ENCODE data around the gene PRR3.
A peak's percentile ranks its signal among the peaks of the same experiment; 100 is the strongest.

DNA sequence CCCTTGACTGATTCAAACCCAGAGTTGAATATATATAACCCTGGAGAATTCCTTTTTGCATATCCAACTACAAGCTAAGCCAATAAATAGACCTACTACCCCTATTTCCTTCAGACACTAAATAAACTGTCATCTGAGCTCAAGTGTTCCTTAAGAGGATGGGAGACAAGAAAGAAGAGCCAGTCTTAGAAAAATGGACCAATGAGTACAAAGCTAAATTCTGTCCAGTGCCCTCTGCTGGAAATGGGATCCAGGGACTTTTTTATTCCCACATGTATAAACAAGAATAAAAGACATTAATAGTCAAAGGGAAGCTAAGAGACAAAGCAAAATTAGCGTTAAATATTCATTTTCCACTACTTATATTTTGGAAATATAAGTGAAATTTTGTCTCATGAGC lies 55.1 kb downstream of the PRR3 start:
- TF ChIP-seq, protein P1, sequence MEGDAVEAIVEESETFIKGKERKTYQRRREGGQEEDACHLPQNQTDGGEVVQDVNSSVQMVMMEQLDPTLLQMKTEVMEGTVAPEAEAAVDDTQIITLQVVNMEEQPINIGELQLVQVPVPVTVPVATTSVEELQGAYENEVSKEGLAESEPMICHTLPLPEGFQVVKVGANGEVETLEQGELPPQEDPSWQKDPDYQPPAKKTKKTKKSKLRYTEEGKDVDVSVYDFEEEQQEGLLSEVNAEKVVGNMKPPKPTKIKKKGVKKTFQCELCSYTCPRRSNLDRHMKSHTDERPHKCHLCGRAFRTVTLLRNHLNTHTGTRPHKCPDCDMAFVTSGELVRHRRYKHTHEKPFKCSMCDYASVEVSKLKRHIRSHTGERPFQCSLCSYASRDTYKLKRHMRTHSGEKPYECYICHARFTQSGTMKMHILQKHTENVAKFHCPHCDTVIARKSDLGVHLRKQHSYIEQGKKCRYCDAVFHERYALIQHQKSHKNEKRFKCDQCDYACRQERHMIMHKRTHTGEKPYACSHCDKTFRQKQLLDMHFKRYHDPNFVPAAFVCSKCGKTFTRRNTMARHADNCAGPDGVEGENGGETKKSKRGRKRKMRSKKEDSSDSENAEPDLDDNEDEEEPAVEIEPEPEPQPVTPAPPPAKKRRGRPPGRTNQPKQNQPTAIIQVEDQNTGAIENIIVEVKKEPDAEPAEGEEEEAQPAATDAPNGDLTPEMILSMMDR (conservative IDR thresholded peaks at IDR 0.05; ENCODE audit: low read depth in 2 of 2), result peak in 1 of 2 experiments; percentile 30; a peak in 2 of 4 replicates
- no peak for TF ChIP-seq EZH2 (IDR thresholded peaks at IDR 0.05; ENCODE audit: low read depth, unreplicated experiment)
- no peak for TF ChIP-seq POLR2AphosphoS5 (IDR thresholded peaks at IDR 0.05; ENCODE audit: low read depth)
- TF ChIP-seq, protein P2, sequence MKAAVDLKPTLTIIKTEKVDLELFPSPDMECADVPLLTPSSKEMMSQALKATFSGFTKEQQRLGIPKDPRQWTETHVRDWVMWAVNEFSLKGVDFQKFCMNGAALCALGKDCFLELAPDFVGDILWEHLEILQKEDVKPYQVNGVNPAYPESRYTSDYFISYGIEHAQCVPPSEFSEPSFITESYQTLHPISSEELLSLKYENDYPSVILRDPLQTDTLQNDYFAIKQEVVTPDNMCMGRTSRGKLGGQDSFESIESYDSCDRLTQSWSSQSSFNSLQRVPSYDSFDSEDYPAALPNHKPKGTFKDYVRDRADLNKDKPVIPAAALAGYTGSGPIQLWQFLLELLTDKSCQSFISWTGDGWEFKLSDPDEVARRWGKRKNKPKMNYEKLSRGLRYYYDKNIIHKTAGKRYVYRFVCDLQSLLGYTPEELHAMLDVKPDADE (IDR thresholded peaks at IDR 0.05), result no peak
- no peak for TF ChIP-seq EZH2phosphoT487 (IDR thresholded peaks at IDR 0.05; ENCODE audit: unreplicated experiment)
